PC-9 (cell line): ENCODE data around the gene PFDN4. TPM values are rescaled to one million over a fixed set of nuclear protein-coding genes. Genes with fewer than 3 reads are reported as not detected.
A peak's percentile ranks its signal among the peaks of the same experiment; 100 is the strongest.

Experiments used
- BruUV-seq: library from RNA; stranded (reverse); fragments of 400-500 nt; replicated peaks from 2 replicates; lab custom pipeline; 2021; lab: Mats Ljungman, UMichigan
- CTCF ChIA-PET: fragments of 300-600 bp; sonication (Branson Sonifier 250); formaldehyde crosslinking; loops from one replicate; lab custom pipeline; 2022; ENCODE audit warnings: antibody characterized with exemption; lab: Charles Lee
- POLR2A ChIA-PET: fragments of 300-600 bp; sonication (Branson Sonifier 250); formaldehyde crosslinking; loops from one replicate; lab custom pipeline; 2022; ENCODE audit warnings: antibody characterized with exemption; ENCODE audit not compliant: unreplicated experiment; lab: Charles Lee
- DNase-seq, 2 experiments: peaks; one replicate each; pipeline versions ENCODE4 v3.0.0 to v3.0.0-alpha.2; 2015 to 2022; ENCODE audit warnings: mixed read lengths in 1 of 2
- H2AFZ ChIP-seq: fragments of 200-600 bp; sonication (generic); 2 replicates; pipeline ENCODE4 v1.8.1; 2017; ENCODE audit warnings: antibody characterized with exemption
- H3F3A ChIP-seq: fragments of 200-600 bp; sonication (generic); 2 replicates; pipeline ENCODE4 v1.8.1; 2017; ENCODE audit warnings: antibody characterized with exemption, mild to moderate bottlenecking, low read depth; ENCODE audit not compliant: insufficient read depth
- H3K27ac ChIP-seq: fragments of 200-600 bp; sonication (generic); 2 replicates; pipeline ENCODE4 v1.6.1; 2016; ENCODE audit warnings: mixed run types
- H3K27me3 ChIP-seq: fragments of 200-600 bp; sonication (generic); 2 replicates; pipeline ENCODE4 v1.6.1; 2016; ENCODE audit warnings: low read depth, mixed run types; ENCODE audit not compliant: insufficient read depth
- H3K36me3 ChIP-seq: fragments of 200-600 bp; sonication (generic); 2 replicates; pipeline ENCODE4 v1.6.1; 2016; ENCODE audit warnings: low read depth, mixed run types
- H3K4me1 ChIP-seq: fragments of 200-600 bp; sonication (generic); replicated peaks from 2 replicates; pipeline ENCODE4 v1.6.1; 2016; ENCODE audit warnings: mixed run types; ENCODE audit not compliant: insufficient read depth
- H3K4me2 ChIP-seq: fragments of 200-600 bp; sonication (generic); 2 replicates; pipeline ENCODE4 v1.6.1; 2017; ENCODE audit warnings: mixed run types
- H3K4me3 ChIP-seq: fragments of 200-600 bp; sonication (generic); 2 replicates; pipeline ENCODE4 v1.6.1; 2016; ENCODE audit warnings: mixed run types
- H3K79me2 ChIP-seq: fragments of 200-600 bp; sonication (generic); 2 replicates; pipeline ENCODE4 v1.6.1; 2017; ENCODE audit warnings: low read depth, mixed run types
- H3K9me2 ChIP-seq: fragments of 200-600 bp; sonication (generic); 2 replicates; pipeline ENCODE4 v1.8.1; 2017; ENCODE audit warnings: mild to moderate bottlenecking; ENCODE audit not compliant: insufficient read depth
- H3K9me3 ChIP-seq: fragments of 200-600 bp; sonication (generic); 2 replicates; pipeline ENCODE4 v1.8.1; 2016; ENCODE audit warnings: low read depth; ENCODE audit not compliant: insufficient read depth
- H4K20me1 ChIP-seq: fragments of 200-600 bp; sonication (generic); 2 replicates; pipeline ENCODE4 v1.8.1; 2017; ENCODE audit not compliant: insufficient read depth
- CTCF ChIP-seq: fragments of 200-600 bp; sonication (generic); conservative IDR thresholded peaks from 2 replicates; pipeline ENCODE4 v1.6.1; 2017; ENCODE audit warnings: mixed run types, antibody characterized with exemption, mild to moderate bottlenecking, moderate library complexity
- EZH2 ChIP-seq: fragments of 200-600 bp; sonication (generic); IDR thresholded peaks from 2 replicates; pipeline ENCODE4 v1.8.0; 2017; ENCODE audit warnings: antibody characterized with exemption, low read depth
- intact Hi-C: fragments of 100-400 bp; cut with micrococcal nuclease; formaldehyde crosslinking; loops from one replicate; pipeline ENCODE4 v1.10.0; 2022; ENCODE audit not compliant: unreplicated experiment
- total RNA-seq: library from RNA; stranded (reverse); gene quantifications from 2 replicates; pipeline ENCODE4 v1.2.3, GENCODE V29; 2021

PFDN4 gene
- total RNA-seq, 1 experiment from 2014 or later: 49.5 TPM

- Histone ChIP-seq H3F3A (peaks cover 34% of the 10 kb centered on the region), H3K9me3 (no peaks in the 10 kb centered on the region), H3K27me3 (no peaks in the 10 kb centered on the region), H3K4me2 (peak overlapping the region; percentile 70), H3K4me3 (peak overlapping the region; percentile 37; the same call in 1 of the 2 replicates), H4K20me1 (no peaks in the 10 kb centered on the region), H3K36me3 (no peaks in the 10 kb centered on the region), H3K27ac (peak overlapping the region; percentile 86), H3K4me1 (peaks cover 47% of the 10 kb centered on the region), H2AFZ (peak overlapping the region; percentile 69; the same call in 1 of the 2 replicates), H3K9me2 (no peaks in the 10 kb centered on the region), H3K79me2 (no peaks in the 10 kb centered on the region)
- intact Hi-C loops: loop anchor here (1.0 kb wide), 2 partner anchors 10 to 78 kb away; no protein-coding TSS in a partner anchor
- DNase-seq: peak; percentile 85 to 99
- ChIA-PET CTCF (interaction anchor here (0.9 kb wide), 1 partner anchor 99 kb away, joined by 3 read pairs; no protein-coding TSS in a partner anchor), POLR2A (interaction anchor here (0.6 to 0.7 kb wide), 3 partner anchors 20 to 382 kb away, joined by 3 read pairs; no protein-coding TSS in a partner anchor)
- TF ChIP-seq EZH2: no peak
- TF ChIP-seq CTCF: no peak
- no TSS peak for BruUV-seq
Measured at GRCh38 chr20:54267483-54268003, 59.7 kb downstream of the PFDN4 start.

GRCh38 chr20:54268941-54269340, 61.1 kb downstream of the PFDN4 start:
- intact Hi-C loops: no loop called here
- Histone ChIP-seq H4K20me1 (no peaks in the 10 kb centered on the region), H3K9me2 (no peaks in the 10 kb centered on the region), H3K27ac (peak overlapping the region; percentile 86), H3K4me3 (no peak overlapping the region), H3K4me1 (peaks cover 47% of the 10 kb centered on the region), H3K9me3 (no peaks in the 10 kb centered on the region), H3K36me3 (no peaks in the 10 kb centered on the region), H3K27me3 (no peaks in the 10 kb centered on the region), H3F3A (peaks cover 34% of the 10 kb centered on the region), H3K4me2 (peak overlapping the region; percentile 70), H2AFZ (no peak overlapping the region), H3K79me2 (no peaks in the 10 kb centered on the region)
- ChIA-PET POLR2A (no interaction called here), CTCF (interaction anchor here (0.6 kb wide), 1 partner anchor 86 kb away, joined by 4 read pairs; no protein-coding TSS in a partner anchor)
- BruUV-seq: no TSS peak
- TF ChIP-seq CTCF: no peak
- no peak for TF ChIP-seq EZH2
- DNase-seq: peak in 1 of 2 experiments; percentile 60

Other genes starting within 250 kb of the PFDN4 start
- gene BCAS1, start 137.5 kb upstream of the PFDN4 start, total RNA-seq: 3.9 and 4.0 TPM in 2 replicates
- 2.7 and 4.9 TPM in 2 replicates for gene CYP24A1, start 34.1 kb upstream of the PFDN4 start, total RNA-seq